Peyer's patch (tissue), 4 donors: ENCODE results near the gene LIMS2.

Experiments used
- POLR2A ChIP-seq, 2 donors: fragments of 450-650 bp; IDR thresholded peaks; one replicate each; pipeline ENCODE4 v1.5.1; 2017; ENCODE audit warnings: antibody characterized with exemption in 2 of 2, mild to moderate bottlenecking in 2 of 2, moderate library complexity in 2 of 2
- TF ChIP-seq, protein P1 (sequence below), 6 experiments: fragments of 450-650 bp in 4 of 6; fragments of 200-600 bp in 2 of 6; sonication (generic) in 1 of 6; IDR thresholded peaks; one replicate each; pipeline ENCODE4 v1.5.1; 2017 to 2019; ENCODE audit warnings: antibody characterized with exemption in 6 of 6, mild to moderate bottlenecking in 3 of 6, moderate library complexity in 1 of 6

GRCh38 chr2:127633556-127634065 lies 41.7 kb downstream of the LIMS2 start:
- TF ChIP-seq, protein P1, sequence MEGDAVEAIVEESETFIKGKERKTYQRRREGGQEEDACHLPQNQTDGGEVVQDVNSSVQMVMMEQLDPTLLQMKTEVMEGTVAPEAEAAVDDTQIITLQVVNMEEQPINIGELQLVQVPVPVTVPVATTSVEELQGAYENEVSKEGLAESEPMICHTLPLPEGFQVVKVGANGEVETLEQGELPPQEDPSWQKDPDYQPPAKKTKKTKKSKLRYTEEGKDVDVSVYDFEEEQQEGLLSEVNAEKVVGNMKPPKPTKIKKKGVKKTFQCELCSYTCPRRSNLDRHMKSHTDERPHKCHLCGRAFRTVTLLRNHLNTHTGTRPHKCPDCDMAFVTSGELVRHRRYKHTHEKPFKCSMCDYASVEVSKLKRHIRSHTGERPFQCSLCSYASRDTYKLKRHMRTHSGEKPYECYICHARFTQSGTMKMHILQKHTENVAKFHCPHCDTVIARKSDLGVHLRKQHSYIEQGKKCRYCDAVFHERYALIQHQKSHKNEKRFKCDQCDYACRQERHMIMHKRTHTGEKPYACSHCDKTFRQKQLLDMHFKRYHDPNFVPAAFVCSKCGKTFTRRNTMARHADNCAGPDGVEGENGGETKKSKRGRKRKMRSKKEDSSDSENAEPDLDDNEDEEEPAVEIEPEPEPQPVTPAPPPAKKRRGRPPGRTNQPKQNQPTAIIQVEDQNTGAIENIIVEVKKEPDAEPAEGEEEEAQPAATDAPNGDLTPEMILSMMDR (IDR thresholded peaks at IDR 0.05) = no peak
- TF ChIP-seq POLR2A (IDR thresholded peaks at IDR 0.05) = no peak
